IPS-20b (cell line): ENCODE data around the gene EYA2.

ENCODE experiments used
- H3K27ac ChIP-seq: one replicate; pipeline ENCODE4 v1.5.1; 2013; ENCODE audit warnings: low read length
- H3K27me3 ChIP-seq: 2 replicates; pipeline ENCODE4 v1.6.1; 2013; ENCODE audit warnings: mild to moderate bottlenecking, low read length, inconsistent platforms; ENCODE audit not compliant: insufficient read depth
- H3K36me3 ChIP-seq: 2 replicates; pipeline ENCODE4 v1.6.1; 2013; ENCODE audit warnings: low read depth, mild to moderate bottlenecking, inconsistent platforms, low read length, moderate library complexity; ENCODE audit not compliant: insufficient read depth
- H3K4me1 ChIP-seq: 2 replicates; pipeline ENCODE4 v1.6.1; 2013; ENCODE audit warnings: mild to moderate bottlenecking, control low read depth, inconsistent platforms, low read length, moderate library complexity; ENCODE audit not compliant: insufficient read depth
- H3K4me3 ChIP-seq: 2 replicates; pipeline ENCODE4 v1.5.1; 2013; ENCODE audit warnings: mild to moderate bottlenecking, low read length, inconsistent platforms
- H3K9ac ChIP-seq: 2 replicates; pipeline ENCODE4 v1.6.1; 2013; ENCODE audit warnings: low read depth, mild to moderate bottlenecking, inconsistent platforms, low read length, moderate library complexity
- H3K9me3 ChIP-seq: 2 replicates; pipeline ENCODE4 v1.6.1; 2013; ENCODE audit warnings: mild to moderate bottlenecking, low read depth, low read length, inconsistent platforms; ENCODE audit not compliant: insufficient read depth

The EYA2 gene

GRCh38 chr20:47227576-47227975 is 332.9 kb downstream of the EYA2 start:
- H3K36me3 ChIP-seq: peaks cover 94% of the 10 kb centered on the region
- no peak overlapping the region for H3K27ac ChIP-seq
- no peak overlapping the region for H3K4me3 ChIP-seq
- no peaks in the 10 kb centered on the region for H3K27me3 ChIP-seq
- peaks cover 11% of the 10 kb centered on the region; the same call in 1 of the 2 replicates for H3K4me1 ChIP-seq
- H3K9me3 ChIP-seq: no peaks in the 10 kb centered on the region
- H3K9ac ChIP-seq: no peak overlapping the region

GRCh38 chr20:47228654-47229053 is 334.0 kb downstream of the EYA2 start:
- Histone ChIP-seq H3K9ac (no peak overlapping the region), H3K27ac (no peak overlapping the region), H3K4me3 (no peak overlapping the region), H3K4me1 (peaks cover 11% of the 10 kb centered on the region; the same call in 1 of the 2 replicates), H3K27me3 (no peaks in the 10 kb centered on the region), H3K9me3 (no peaks in the 10 kb centered on the region), H3K36me3 (peaks cover 95% of the 10 kb centered on the region)

- Histone ChIP-seq H3K27me3 (no peaks in the 10 kb centered on the region), H3K4me1 (peaks cover 11% of the 10 kb centered on the region; the same call in 1 of the 2 replicates), H3K9ac (no peak overlapping the region), H3K27ac (no peak overlapping the region), H3K9me3 (no peaks in the 10 kb centered on the region), H3K4me3 (no peak overlapping the region), H3K36me3 (peaks cover 97% of the 10 kb centered on the region)
These were observed 336.2 kb downstream of the EYA2 start for GRCh38 chr20:47230811-47231256.

- Histone ChIP-seq H3K9ac (no peak overlapping the region), H3K36me3 (peaks cover 97% of the 10 kb centered on the region), H3K27me3 (no peaks in the 10 kb centered on the region), H3K4me3 (no peak overlapping the region), H3K4me1 (peaks cover 11% of the 10 kb centered on the region; the same call in 1 of the 2 replicates), H3K27ac (no peak overlapping the region), H3K9me3 (no peaks in the 10 kb centered on the region)
These were observed 336.9 kb downstream of the EYA2 start for GRCh38 chr20:47231382-47232039.

GRCh38 chr20:47232518-47232917 is 337.9 kb downstream of the EYA2 start:
- Histone ChIP-seq H3K27me3 (no peaks in the 10 kb centered on the region), H3K36me3 (peaks cover 97% of the 10 kb centered on the region), H3K4me1 (peaks cover 11% of the 10 kb centered on the region; the same call in 1 of the 2 replicates), H3K27ac (no peak overlapping the region), H3K4me3 (no peak overlapping the region), H3K9me3 (no peaks in the 10 kb centered on the region), H3K9ac (no peak overlapping the region)

GRCh38 chr20:47233333-47234188 is 338.9 kb downstream of the EYA2 start:
- no peak overlapping the region for H3K9ac ChIP-seq
- H3K27ac ChIP-seq: no peak overlapping the region
- no peaks in the 10 kb centered on the region for H3K9me3 ChIP-seq
- no peaks in the 10 kb centered on the region for H3K27me3 ChIP-seq
- peaks cover 11% of the 10 kb centered on the region; the same call in 1 of the 2 replicates for H3K4me1 ChIP-seq
- no peak overlapping the region for H3K4me3 ChIP-seq
- H3K36me3 ChIP-seq: peaks cover 97% of the 10 kb centered on the region

GRCh38 chr20:47235111-47235510 is 340.5 kb downstream of the EYA2 start:
- Histone ChIP-seq H3K4me1 (peaks cover 11% of the 10 kb centered on the region; the same call in 1 of the 2 replicates), H3K27ac (no peak overlapping the region), H3K4me3 (no peak overlapping the region), H3K36me3 (peaks cover 97% of the 10 kb centered on the region), H3K27me3 (no peaks in the 10 kb centered on the region), H3K9ac (no peak overlapping the region), H3K9me3 (no peaks in the 10 kb centered on the region)

GRCh38 chr20:47235853-47236638 is 341.4 kb downstream of the EYA2 start:
- H3K4me1 ChIP-seq: peaks cover 10% of the 10 kb centered on the region; the same call in 1 of the 2 replicates
- no peak overlapping the region for H3K4me3 ChIP-seq
- no peaks in the 10 kb centered on the region for H3K9me3 ChIP-seq
- H3K9ac ChIP-seq: no peak overlapping the region
- no peaks in the 10 kb centered on the region for H3K27me3 ChIP-seq
- H3K36me3 ChIP-seq: peaks cover 88% of the 10 kb centered on the region
- H3K27ac ChIP-seq: no peak overlapping the region

GRCh38 chr20:47236639-47236900 is 341.9 kb downstream of the EYA2 start:
- Histone ChIP-seq H3K4me3 (no peak overlapping the region), H3K9ac (no peak overlapping the region), H3K4me1 (peaks cover 5% of the 10 kb centered on the region; the same call in 1 of the 2 replicates), H3K9me3 (no peaks in the 10 kb centered on the region), H3K27me3 (no peaks in the 10 kb centered on the region), H3K36me3 (peaks cover 87% of the 10 kb centered on the region), H3K27ac (no peak overlapping the region)

GRCh38 chr20:47237715-47238114 is 343.1 kb downstream of the EYA2 start:
- H3K9me3 ChIP-seq: no peaks in the 10 kb centered on the region
- no peak overlapping the region for H3K9ac ChIP-seq
- peaks cover 88% of the 10 kb centered on the region for H3K36me3 ChIP-seq
- no peaks in the 10 kb centered on the region for H3K4me1 ChIP-seq
- H3K4me3 ChIP-seq: no peak overlapping the region
- H3K27me3 ChIP-seq: no peaks in the 10 kb centered on the region
- H3K27ac ChIP-seq: no peak overlapping the region
